ENCODE measurements around the gene COL9A1.

The COL9A1 gene

GRCh38 chr6:70221715-70222438 lies 81.0 kb downstream of the COL9A1 start:
- no peak for DNase-seq

DNA sequence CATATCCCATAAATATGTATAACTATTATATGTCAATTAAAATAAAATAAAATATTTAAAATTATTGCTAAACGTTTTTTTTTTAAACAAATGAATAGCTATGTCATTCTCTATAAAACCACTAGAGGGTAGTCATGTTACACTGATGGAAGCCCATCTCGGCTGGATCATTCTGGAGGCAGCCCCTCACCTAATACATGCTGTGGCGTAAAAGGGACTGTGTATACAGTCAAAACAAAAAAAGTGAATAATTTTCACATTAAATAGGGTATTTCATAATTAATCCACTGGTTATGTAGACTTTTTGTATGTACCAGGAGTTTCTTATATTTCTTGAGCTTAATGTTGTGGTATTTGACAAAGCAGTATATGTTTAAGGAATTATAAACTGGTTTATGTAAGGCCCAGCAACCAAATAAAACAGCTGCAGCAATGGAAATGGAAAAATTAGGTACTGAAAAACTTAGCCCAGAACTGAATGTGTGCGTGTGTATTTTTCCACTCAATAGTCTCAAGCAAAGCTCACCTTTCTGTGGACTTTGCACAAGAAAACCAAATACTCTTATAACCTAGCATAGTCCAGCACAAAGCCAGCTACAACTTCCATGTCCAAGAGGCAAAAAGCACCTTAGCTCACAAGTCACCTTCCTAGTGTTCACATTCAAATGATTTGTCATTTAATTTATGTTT lies 81.7 kb downstream of the COL9A1 start:
- no peak for DNase-seq

DNA sequence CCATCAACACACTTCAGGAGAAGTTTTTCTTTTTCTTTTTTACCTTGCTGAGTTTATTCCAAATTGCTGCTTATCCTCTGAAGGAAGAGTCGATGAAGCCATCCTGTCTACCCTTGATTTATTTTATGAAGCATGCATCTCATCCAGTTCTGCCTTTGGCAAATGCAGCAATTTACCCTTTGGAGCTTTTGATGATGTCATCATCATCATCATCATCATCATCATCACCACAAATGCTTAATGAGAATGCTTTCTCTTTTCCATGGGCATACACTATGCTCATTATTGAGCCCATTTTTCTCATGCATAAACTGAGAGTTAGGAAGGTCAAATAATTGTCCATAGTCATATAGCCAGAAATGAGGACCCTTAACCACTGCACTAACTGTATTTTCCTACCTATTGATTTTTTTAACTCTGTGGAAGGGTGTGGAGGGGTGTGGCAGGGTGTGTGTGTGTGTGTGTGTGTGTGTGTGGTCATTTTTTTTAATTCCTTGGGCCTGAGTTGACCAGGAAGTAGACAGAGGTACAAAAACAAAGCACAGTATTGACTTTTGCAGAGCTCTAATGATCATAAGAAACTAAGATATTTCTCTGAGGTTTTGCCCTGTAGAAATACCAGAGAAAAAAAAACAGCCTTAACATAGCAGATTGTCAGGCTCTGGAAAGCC lies 82.8 kb downstream of the COL9A1 start:
- DNase-seq = no peak

DNA sequence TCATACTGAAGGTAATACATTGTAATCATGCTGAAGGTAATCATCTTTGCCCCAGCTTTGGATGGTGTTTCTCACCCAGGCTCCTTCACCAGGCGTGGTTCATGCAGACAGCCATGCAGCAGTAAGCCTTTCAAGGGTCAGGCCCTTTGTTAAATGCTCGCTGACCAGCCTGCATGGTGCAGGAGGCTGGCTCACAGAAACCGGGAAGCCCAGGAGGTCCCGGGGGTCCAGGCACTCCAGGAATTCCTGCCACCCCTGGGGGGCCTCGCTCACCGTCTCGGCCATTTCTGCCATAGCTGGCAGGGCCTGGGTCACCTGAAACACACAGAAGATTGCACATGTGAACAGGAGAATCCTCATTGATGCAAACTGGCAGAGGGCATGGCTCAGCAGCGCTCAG lies 86.1 kb downstream of the COL9A1 start:
- no peak for DNase-seq

- no peak for DNase-seq
Observed at GRCh38 chr6:70215460-70216108, 87.3 kb downstream of the COL9A1 start.

GRCh38 chr6:70210462-70210861 lies 92.4 kb downstream of the COL9A1 start:
- no peak for DNase-seq

DNA sequence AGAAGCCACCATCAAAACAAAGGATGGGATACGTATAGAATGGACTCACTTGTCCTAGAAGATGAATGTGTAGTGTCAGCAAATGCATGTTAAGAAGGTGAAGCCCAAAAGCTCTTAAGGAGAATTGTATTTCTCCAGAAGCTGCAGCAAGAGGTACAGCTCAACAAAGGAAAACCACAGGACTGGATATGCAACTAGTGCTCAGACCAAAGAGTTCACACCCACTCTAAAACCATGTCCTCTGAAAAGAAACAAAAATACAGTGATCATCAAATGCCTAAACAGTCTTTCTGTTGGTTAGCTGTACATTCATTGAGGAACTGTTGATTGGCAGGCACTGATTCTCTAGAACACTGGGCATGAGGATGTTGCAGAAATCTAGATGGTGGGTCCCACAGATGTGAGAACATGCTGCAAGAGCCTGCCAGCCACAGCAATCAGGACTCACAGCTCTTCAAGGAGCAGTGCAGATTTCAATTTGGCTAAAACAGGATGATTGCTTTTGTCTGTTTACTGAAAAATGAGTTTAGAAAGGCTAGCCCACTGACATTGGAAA lies 94.6 kb downstream of the COL9A1 start:
- no peak for DNase-seq

- no peak for DNase-seq
Observed at GRCh38 chr6:70198785-70199184, 104.1 kb downstream of the COL9A1 start.

DNA sequence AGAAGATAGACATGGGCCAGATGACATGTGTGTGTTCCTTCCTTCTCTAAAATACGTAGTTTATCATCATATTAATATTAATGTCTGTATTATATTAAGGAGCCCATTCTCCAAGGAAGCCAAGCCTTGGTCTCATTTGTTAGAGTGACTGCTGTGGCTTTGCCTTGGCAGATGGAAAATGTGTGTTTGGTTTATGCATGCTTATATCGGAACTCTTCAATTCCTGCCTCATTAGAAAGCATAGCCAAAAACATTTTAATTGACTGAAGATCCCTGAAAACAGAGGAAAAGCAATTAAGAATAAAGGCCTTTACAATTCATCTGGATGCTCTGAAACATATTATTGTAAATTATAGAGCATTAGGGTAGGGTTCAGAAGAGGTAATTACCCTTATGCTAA lies 106.4 kb downstream of the COL9A1 start:
- no peak for DNase-seq

- no peak for DNase-seq
Observed at GRCh38 chr6:70194421-70194820, 108.5 kb downstream of the COL9A1 start.

- DNase-seq = no peak
Observed at GRCh38 chr6:70188202-70188601, 114.7 kb downstream of the COL9A1 start.

DNA sequence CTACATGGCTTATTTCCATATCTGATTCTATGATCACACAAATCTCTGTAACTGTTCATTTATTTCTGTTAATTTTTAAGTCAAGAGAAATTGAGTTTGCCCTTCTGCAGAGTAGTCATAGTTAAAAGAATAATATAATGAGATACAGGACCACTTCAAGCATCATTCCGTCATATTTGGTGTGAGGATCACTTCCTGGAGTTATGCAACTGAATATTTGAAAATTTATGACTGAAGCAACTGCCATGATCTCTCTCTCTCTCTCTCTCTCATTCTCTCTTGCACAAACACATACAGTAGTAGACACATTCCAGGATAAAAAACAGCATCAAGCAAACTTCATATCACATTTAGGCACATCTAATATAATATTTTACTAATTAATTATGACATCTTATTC lies 116.4 kb downstream of the COL9A1 start:
- DNase-seq = no peak

DNA sequence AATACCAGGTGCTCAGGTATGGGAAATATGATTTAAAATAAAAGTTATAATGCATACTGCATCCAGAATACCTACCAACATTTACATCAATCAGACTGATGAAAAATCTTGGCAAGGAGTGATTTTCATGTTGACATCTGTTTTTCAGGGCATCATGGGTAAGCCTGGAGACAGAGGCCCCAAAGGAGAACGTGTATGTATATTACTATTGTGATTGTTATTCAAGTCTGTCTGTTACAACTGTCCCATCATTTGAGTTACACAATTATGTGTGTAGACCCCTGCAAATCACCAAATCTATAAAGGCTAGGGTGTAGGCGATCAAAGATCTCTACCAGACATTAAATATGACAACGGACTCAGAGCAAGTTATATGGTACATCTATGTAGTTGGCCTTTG lies 118.2 kb downstream of the COL9A1 start:
- no peak for DNase-seq

- no peak for DNase-seq
Observed at GRCh38 chr6:70183538-70183937, 119.3 kb downstream of the COL9A1 start.

DNA sequence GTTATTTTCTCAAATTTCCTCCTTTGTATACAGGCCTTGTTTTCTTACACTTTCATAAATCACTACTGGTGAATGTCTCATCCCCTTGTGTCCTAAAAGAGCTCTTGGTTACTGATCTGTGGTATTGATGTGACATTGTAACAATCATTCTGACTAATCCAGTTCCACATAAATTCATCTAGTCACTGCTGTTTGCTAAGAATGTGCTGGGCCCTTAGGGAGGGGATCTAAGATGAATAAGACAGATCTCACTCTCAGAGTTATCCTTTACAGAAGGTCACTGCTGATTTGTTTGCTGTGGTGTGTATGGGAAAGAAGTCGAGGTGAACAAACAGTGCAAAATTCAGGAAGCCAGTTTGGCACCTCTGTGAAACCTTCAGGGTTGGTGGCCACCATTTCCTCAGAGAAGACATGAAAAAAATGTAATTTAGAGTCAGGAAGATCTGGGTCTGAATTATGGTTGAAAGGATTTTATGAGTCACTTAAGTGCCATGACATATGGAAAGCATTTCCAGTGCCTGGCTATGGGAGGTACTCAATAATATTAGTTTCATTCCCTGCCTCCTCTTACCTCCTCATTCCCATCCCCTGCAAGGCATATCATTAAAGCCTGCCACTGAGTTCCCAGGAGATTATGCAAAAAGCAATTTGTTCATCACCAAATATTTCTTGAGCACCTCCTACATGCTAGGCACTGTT lies 121.8 kb downstream of the COL9A1 start:
- DNase-seq = no peak

DNA sequence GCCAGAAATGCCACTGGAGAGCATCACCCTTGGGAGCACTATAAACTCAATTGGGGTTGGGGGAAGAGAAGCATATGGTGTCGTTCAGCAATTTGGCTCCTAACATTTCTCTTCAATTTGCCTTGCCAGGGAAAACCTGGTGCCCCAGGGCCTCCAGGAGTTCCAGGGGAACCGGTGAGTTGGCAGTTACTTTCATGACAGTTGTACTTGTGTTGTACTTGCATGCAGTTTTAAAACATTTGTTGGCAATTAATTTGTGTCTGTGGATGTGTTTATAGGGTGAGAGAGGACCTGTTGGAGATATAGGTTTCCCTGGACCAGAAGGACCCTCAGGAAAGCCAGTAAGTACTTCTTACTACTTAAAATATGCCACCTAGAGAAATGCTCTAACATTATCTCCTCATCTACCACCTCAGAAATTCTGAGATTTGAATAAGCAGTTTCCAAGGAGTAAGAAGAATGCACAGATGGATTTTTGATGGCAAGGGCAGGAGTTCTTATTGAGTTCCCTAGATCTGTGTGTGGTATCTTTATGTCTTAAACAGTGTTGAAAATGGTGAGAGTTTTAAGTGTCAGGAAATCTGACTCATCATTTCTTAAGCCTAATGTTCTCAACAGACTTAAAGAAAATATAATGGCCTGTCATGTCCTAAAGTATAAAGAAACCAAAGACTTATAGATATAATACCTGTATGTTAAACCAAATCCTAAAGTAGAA lies 122.5 kb downstream of the COL9A1 start:
- no peak for DNase-seq

DNA sequence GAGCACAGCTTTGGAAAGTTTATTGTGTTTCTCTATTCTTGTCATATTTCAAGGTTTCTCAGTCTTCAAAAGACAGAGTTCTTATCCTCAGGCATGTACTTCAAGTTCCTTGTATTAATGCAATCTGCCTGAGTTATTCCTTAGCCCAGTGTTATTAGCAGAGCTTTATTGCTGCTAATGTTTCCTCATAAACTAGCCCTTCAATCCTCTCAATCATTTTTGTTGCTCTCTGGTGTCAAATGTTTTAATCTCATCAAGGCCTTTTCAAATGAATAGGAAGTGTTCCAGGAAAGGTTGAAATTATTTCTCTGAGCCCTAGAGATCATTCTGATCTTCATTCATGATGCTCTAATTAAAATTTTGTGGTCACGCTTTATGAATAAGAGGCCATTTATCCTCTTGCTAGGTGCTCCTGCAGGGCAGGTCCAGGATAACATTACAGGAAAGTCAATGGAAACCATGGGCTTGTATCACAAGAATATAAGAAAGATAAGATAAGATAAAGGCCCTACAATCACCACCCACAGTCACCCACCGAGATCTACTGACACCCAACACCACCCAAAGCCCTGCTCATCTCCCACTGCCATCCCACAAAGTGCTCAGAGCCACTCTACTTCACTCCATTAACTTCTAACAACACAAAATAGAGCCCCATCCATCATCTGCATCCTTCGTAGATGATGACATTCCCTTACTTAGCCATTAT lies 125.9 kb downstream of the COL9A1 start:
- DNase-seq = no peak

GRCh38 chr6:70175770-70176169 lies 127.1 kb downstream of the COL9A1 start:
- no peak for DNase-seq

DNA sequence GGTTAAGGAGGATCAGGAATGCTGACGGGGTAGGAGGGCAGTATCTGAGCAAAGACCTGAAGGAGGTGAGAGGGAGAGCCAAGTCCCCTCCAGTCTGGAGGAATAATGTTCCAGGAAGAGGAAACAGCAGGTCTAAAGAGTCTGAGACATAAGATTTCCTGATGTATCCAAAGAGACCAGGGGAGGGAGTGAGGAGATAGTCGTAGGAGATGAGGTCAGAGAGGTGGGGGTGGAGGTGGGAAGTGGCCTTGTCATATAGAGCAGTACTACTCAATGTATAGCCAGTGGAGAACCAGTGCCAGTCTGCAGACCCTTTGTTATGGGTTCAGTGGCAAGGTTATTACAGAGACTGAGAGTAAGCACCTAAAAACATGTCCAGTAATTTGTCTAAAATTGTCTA lies 130.6 kb downstream of the COL9A1 start:
- DNase-seq = no peak

- DNase-seq = no peak
Observed at GRCh38 chr6:70171236-70171635, 131.6 kb downstream of the COL9A1 start.

DNA sequence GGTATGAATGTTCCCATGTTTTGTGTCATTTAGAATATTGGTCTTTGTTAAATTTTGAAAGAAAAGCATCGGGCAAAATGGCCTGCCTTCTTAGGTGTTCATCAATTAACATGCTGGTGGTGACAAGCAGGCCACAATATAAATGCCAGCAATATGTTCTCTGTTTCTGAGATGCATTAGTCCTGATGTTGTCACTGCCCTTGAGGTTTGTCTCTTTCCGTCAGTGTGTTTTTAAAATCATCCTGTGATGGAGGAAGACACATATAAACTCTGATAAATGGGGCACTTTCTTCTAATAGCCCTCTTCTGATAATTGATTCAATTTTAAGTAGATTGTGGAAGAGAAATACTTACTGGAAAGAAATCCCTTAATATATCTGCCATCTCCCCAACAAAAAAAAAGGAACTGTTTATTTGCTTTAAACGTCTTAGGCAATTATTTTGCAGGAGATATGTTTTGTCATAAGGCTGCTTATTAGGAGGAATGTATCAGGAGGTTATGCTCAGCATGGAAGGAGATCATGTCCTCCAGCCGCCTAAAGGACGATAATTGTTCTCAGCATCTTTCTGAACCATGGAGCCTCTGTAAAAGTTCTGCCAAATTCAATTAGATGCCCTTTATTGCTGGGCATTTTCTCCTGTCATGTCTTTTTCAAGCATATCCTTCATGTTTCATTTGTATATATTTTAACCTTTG lies 134.1 kb downstream of the COL9A1 start:
- no peak for DNase-seq

Measured in T-helper 9 cell (primary cell).